HG03432 (cell line): ENCODE measurements around the gene TAS2R42.
A peak's percentile ranks its signal among the peaks of the same experiment; 100 is the strongest.

ENCODE experiments used
- ATAC-seq: cut with Tn5 transposase; IDR thresholded peaks from one replicate; pipeline ENCODE4 v1.9.1; 2021; ENCODE audit warnings: mild to moderate bottlenecking, moderate library complexity; ENCODE audit not compliant: unreplicated experiment

The TAS2R42 gene, protein sequence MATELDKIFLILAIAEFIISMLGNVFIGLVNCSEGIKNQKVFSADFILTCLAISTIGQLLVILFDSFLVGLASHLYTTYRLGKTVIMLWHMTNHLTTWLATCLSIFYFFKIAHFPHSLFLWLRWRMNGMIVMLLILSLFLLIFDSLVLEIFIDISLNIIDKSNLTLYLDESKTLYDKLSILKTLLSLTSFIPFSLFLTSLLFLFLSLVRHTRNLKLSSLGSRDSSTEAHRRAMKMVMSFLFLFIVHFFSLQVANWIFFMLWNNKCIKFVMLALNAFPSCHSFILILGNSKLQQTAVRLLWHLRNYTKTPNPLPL

DNA sequence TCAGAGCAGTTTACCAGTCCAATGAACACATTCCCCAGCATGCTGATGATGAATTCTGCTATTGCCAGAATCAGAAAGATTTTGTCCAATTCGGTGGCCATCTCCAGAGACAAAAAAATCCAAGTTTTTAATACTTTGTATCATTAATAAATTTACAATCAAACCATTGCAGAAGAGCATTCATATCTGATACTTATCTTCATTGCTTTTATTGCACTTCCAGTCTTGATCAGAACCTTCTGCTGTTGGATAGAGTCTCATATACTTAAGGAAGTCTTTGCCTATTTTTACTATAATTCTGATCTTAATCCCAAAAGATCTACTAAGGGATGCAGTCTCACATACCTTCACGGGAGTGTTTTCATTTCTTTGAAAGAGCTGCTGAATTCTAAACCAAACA, at the start of gene TAS2R42:
Gene TAS2R42, minus strand, starts transcription at position 101 of the 400 bp plus-strand sequence. Its CDS starts 0 bp downstream, at position 101.
- ATAC-seq, result no peak

- no peak for ATAC-seq
Observed at GRCh38 chr12:11233532-11233931, 46.8 kb upstream of the TAS2R42 start.

DNA sequence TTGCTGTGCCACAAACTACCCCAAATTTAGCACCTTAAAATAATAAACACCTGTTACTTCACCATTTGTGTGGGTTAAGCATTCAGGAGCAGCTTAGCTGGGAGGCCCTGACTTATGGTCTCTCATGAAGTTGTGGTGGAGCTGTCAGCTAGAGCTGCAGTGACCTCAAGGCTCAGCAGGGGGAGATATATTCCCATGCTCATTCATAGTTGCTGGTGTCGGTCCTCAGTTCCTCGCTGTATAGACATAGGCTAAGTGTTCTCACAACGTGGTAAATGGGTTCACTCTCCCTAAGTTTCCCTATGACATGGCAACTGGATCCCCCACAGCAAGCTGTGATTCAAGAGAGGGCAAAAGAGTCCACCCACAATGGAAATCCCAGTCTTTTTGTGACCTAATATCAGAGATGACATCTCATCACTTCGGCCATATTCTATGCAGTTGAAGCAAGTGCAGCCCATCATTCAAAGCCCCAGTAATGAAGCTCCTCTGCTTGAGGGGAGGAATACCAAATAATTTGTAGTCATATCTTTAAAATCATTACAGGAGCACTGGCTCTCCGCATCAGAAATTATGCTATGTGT, 41.7 kb upstream of the TAS2R42 start:
- no peak for ATAC-seq

DNA sequence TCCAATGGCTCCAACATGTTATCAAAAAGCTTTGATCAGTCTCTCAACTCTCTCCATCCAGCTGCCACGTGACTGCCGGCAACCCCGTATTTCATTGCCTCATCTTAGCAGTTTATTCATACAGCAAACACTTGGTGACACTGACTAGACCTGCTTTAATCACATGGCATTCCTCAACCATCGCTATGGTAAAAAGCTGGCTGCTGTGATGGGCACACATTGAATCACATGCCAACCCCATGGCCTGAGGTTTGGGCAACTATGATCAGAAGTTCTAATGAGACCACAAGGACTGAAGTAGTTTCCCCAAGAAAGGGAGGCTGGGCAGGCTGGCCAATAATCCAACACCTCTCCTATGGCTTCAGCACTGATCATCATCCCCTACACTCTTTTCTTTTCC, 40.6 kb upstream of the TAS2R42 start:
- ATAC-seq, result no peak

DNA sequence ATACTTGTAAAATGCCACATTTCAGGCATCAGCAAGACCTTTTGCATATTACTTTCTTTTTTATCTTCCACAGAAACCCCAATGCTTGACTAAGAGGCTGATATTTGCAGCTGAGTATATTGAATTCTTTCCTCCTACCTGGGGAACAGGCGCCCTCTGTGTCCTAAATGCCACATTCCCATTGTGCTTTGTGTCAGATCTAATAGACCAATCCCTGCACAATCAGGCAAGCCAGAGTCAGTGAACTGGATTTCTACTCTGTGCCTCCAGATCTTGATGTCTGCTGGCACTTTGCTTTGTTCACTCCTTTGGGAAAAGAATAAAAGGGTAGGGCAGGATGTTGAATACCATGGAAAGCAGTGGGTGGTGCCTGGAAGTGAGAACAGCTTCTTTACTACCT, 22.4 kb upstream of the TAS2R42 start:
- ATAC-seq, result no peak

GRCh38 chr12:11204173-11204572, 17.4 kb upstream of the TAS2R42 start:
- ATAC-seq, result no peak

DNA sequence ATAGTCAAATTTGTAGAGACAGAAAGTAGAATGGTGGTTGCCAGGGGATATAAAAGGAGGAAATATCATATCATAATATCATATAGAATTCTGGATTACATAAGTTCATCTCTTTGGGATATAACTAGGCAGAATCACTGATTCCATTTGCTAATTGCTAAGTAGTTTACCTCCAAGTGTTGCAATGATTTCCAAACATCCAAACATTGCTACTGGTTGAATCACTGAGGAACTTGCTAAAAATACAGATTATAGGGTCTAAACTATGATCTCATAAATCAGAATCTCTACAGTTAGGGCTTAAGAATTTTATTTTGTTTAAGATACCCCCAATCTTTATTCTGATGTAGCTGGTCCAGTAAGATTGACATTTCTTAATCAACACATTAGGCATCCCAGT, 16.1 kb upstream of the TAS2R42 start:
- ATAC-seq, result no peak

DNA sequence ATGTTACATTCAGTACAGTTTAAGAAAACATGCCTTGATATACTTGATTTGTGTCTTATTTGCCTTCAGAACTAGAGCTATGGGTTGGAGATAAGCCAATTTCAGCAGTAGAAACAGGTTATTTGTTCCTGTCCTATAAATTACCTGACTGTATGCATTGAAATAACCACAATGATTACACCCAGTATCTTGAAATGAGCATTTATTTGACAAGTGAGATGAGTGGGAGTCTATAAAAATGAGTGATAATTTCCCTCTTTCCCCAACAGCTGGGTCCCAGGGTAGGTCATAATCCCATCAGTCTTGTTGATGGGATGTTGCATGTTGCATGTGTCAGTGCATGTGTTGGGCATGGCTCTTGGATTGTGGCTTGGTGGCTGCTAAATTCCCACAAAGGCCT, 3.7 kb downstream of the TAS2R42 start:
- no peak for ATAC-seq

GRCh38 chr12:11182529-11182928, 4.2 kb downstream of the TAS2R42 start:
- no peak for ATAC-seq

DNA sequence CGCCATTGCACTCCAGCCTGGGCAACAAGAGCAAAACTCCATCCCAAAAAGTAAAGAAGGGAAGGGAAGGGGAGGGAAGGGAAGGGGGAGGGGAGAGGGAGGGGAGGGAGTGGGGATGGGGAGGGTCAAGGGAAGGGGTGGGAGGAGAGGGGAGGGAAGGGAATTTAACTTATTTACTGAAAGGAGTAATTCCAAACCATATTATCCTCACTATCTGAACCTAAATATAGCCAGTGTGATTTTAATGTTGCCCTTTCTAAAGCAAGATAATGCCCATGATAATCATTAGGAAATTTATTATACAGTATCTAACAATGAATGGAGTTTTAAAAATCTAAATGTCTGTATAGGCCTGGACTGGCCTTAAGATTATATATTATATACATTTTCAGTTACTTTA, 8.5 kb downstream of the TAS2R42 start:
- ATAC-seq, result no peak

- no peak for ATAC-seq
Observed at GRCh38 chr12:11174022-11174421, 12.7 kb downstream of the TAS2R42 start.

DNA sequence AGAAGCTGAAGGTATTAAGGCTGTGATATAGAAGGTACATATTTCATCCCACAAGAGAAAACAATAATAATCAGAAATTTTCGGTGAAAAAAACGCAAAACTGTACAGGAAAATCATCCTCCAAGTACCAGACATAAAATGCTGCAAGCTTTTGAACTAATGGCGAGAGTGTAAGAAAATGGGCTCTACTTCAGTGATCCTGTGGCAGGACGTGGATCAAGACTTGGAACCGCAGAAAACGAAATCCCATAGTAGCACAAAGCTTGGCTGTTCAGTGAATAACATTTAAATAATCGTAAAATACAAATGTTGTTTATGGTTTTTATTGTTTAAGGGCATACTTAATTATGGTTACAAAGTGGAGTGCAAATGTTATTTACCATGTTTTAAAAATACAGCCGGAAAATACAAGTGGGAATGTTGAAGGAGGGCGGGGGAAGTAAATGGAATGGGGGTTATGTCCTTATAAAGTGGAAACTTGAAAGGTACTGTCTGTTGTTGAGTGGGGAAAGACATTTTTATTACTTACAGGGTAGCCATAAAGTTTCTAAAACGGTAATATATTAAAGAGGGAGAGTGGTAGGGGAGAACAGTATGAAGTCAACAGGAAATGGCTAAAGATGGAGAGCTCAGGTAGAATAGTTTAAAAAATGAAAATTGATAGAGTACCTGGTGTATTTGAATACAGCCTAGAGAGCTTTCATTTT, 14.6 kb downstream of the TAS2R42 start:
- ATAC-seq, result no peak

DNA sequence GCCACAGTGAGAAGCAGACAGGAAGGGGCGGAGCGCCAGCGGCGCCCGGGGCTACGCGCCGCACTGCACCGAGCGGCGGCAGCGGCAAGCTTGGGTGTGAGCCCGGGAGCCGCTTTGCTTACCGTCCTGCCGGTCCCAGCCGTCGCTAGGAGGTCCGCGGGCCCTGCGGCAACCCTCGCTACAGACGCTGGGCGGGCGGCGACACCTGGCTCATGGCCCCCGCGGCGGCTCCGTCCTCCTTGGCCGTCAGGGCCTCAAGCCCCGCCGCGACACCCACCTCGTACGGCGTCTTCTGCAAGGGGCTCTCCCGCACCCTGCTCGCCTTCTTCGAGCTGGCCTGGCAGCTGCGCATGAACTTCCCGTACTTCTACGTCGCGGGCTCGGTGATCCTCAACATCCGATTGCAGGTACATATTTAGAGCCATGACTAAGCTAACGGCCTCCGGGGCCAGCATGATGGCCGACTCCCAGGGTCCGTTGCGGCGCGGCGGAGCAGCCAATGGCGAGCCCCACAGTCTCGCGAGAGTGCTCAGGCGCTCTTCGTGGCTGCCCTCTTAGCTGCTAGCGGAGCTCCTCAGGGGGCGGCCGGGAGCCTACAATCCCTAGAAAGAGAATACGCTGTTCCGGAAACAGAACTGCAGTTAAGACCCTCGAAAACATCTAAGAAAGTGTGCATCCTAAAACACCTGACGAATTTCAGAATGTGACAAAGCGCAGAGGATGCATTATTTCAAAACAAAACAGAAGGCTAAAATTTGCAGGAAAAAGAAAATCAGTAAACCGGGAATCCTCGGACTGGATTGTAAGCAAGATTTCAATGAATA, 15.4 kb downstream of the TAS2R42 start, which contains the start of gene SMIM10L1:
Gene SMIM10L1, plus strand, starts transcription at position 50 of the 824 bp plus-strand sequence. Its CDS starts 163 bp downstream, at position 213.
- peak; percentile 97 for ATAC-seq

GRCh38 chr12:11170810-11171144, 16.0 kb downstream of the TAS2R42 start:
- no peak for ATAC-seq

GRCh38 chr12:11166300-11166699, 20.4 kb downstream of the TAS2R42 start:
- no peak for ATAC-seq

- no peak for ATAC-seq
Observed at GRCh38 chr12:11164384-11164783, 22.4 kb downstream of the TAS2R42 start.

- no peak for ATAC-seq
Observed at GRCh38 chr12:11162502-11162901, 24.2 kb downstream of the TAS2R42 start.

DNA sequence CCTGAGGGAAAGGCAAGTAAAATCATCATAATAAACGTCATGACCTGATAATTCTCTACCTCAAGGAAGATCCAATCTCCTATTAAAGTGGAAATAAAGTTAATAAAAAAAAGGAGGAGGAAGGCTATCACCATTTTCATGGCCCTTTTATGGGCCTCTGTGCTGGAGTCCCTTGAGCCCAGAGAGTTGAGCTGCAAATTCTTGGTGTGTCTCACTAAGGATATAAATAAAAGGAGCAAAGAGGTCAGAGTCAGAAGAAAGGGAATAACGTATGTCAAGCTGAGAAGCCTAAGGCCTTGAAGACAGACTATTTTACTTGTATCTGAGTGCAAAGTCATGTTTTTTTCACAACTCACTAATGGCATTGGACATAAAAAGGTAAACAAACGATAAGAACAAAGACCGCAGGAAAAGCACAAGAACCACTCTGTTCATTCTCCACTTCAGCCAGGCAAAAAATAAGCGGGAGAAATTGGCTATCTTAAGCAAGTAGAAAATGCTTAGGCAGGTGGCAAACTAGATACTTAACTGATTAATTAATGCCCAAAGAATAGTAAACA, 27.8 kb downstream of the TAS2R42 start:
- no peak for ATAC-seq

DNA sequence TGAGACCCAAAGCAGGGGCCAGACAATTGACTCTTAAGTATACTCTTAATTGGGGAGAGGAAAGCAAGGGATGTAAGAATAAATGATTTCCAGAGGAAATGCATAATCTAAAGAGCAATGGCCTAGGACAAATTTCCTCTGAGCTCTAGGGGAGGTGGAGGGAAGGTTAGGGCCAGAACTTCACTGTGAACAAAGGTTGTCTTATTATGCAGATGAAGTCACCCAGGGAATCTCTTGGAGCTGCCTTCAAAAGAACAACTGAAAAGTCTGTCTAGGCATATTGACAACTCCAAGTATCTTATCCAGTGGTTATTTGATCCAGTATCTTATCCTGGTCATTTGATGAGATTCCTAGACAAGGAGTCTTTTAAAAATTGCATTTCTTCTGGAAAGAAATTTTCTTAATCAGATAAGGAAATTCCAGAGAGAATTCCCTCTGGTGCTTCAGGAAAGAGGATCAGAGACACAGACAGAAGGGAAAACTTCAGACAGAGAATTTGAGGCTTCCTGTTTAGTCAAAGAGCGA, 32.3 kb downstream of the TAS2R42 start:
- no peak for ATAC-seq

- no peak for ATAC-seq
Observed at GRCh38 chr12:11152725-11153124, 34.0 kb downstream of the TAS2R42 start.

DNA sequence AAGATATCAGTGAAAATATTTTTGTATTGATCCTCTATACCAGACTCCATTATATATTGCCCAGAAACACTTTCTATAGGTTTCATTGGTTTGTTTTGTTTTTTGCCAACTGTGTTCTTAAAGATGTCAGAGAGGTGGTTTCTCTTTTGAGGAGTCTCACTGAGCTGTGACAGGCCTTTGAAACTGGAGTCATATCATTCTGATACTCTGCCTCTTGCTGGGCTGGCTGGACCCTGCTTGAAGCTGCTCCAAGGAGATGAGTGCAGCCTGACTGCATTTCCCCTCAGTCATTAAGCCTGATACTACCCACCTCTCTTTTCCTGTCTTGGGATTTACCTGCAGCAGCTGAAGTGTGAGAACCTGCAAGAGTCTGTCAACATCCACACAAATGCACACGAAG, 35.9 kb downstream of the TAS2R42 start:
- peak; percentile 45 for ATAC-seq
